Endothelial cell (in vitro differentiated cells): ENCODE results near the gene CCDC137. TPM values are rescaled to one million over a fixed set of nuclear protein-coding genes. Genes with fewer than 3 reads are reported as not detected.

Experiments used
- DNase-seq: peaks from one replicate; pipeline ENCODE4 v3.0.0; 2021; ENCODE audit warnings: low spot score
- H3K27ac Mint-ChIP-seq: one replicate; pipeline ENCODE4 v1.8.0; 2021; ENCODE audit warnings: mixed read lengths, inconsistent platforms; ENCODE audit not compliant: unreplicated experiment
- H3K27me3 Mint-ChIP-seq: one replicate; pipeline ENCODE4 v1.8.0; 2021; ENCODE audit warnings: mild to moderate bottlenecking, moderate library complexity, mixed read lengths, inconsistent platforms; ENCODE audit not compliant: unreplicated experiment
- H3K36me3 Mint-ChIP-seq: one replicate; pipeline ENCODE4 v1.8.0; 2021; ENCODE audit warnings: mild to moderate bottlenecking, low read depth, mixed read lengths, inconsistent platforms; ENCODE audit not compliant: unreplicated experiment
- H3K4me1 Mint-ChIP-seq: one replicate; pipeline ENCODE4 v1.8.0; 2021; ENCODE audit warnings: mild to moderate bottlenecking, mixed read lengths, inconsistent platforms; ENCODE audit not compliant: unreplicated experiment
- H3K4me3 Mint-ChIP-seq: one replicate; pipeline ENCODE4 v1.8.0; 2021; ENCODE audit warnings: mild to moderate bottlenecking, mixed read lengths, inconsistent platforms; ENCODE audit not compliant: unreplicated experiment
- H3K9me3 Mint-ChIP-seq: one replicate; pipeline ENCODE4 v1.8.0; 2021; ENCODE audit warnings: mixed read lengths, inconsistent platforms; ENCODE audit not compliant: unreplicated experiment
- total RNA-seq: library from RNA; stranded (reverse); fragmentation: NEBNext Ultra II Directional; extraction: Animal tissue kit (Norgen Biotek cat#: 25700); gene quantifications from one replicate; pipeline ENCODE4 v1.2.1, GENCODE V29; 2021; ENCODE audit not compliant: unreplicated experiment
- TF ChIP-seq, protein P1 (sequence below): fragments of 200-600 bp; sonication (generic); IDR thresholded peaks from one replicate; pipeline ENCODE4 v1.5.0; 2021; ENCODE audit warnings: antibody characterized with exemption; ENCODE audit not compliant: unreplicated experiment

CCDC137 gene
- total RNA-seq, 1 donor from 2014 or later: 31.8 TPM

- no peak for DNase-seq
- peak overlapping the region; percentile 18 for H3K27ac Mint-ChIP-seq
- H3K36me3 Mint-ChIP-seq: peaks cover 21% of the 10 kb centered on the region
- peaks cover 21% of the 10 kb centered on the region for H3K4me1 Mint-ChIP-seq
- H3K4me3 Mint-ChIP-seq: peak overlapping the region; percentile 69
- H3K9me3 Mint-ChIP-seq: no peaks in the 10 kb centered on the region
- TF ChIP-seq, protein P1, sequence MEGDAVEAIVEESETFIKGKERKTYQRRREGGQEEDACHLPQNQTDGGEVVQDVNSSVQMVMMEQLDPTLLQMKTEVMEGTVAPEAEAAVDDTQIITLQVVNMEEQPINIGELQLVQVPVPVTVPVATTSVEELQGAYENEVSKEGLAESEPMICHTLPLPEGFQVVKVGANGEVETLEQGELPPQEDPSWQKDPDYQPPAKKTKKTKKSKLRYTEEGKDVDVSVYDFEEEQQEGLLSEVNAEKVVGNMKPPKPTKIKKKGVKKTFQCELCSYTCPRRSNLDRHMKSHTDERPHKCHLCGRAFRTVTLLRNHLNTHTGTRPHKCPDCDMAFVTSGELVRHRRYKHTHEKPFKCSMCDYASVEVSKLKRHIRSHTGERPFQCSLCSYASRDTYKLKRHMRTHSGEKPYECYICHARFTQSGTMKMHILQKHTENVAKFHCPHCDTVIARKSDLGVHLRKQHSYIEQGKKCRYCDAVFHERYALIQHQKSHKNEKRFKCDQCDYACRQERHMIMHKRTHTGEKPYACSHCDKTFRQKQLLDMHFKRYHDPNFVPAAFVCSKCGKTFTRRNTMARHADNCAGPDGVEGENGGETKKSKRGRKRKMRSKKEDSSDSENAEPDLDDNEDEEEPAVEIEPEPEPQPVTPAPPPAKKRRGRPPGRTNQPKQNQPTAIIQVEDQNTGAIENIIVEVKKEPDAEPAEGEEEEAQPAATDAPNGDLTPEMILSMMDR: no peak
- peaks cover 15% of the 10 kb centered on the region for H3K27me3 Mint-ChIP-seq
Measured at GRCh38 chr17:81706232-81706611, 39.7 kb downstream of the CCDC137 start.

- TF ChIP-seq, protein P1: no peak
- Mint-ChIP-seq H3K36me3 (peaks cover 21% of the 10 kb centered on the region), H3K4me1 (peaks cover 21% of the 10 kb centered on the region), H3K27me3 (peaks cover 15% of the 10 kb centered on the region), H3K4me3 (peak overlapping the region; percentile 47), H3K27ac (no peak overlapping the region), H3K9me3 (no peaks in the 10 kb centered on the region)
- no peak for DNase-seq
Measured at GRCh38 chr17:81706757-81707624, 40.5 kb downstream of the CCDC137 start.

DNA sequence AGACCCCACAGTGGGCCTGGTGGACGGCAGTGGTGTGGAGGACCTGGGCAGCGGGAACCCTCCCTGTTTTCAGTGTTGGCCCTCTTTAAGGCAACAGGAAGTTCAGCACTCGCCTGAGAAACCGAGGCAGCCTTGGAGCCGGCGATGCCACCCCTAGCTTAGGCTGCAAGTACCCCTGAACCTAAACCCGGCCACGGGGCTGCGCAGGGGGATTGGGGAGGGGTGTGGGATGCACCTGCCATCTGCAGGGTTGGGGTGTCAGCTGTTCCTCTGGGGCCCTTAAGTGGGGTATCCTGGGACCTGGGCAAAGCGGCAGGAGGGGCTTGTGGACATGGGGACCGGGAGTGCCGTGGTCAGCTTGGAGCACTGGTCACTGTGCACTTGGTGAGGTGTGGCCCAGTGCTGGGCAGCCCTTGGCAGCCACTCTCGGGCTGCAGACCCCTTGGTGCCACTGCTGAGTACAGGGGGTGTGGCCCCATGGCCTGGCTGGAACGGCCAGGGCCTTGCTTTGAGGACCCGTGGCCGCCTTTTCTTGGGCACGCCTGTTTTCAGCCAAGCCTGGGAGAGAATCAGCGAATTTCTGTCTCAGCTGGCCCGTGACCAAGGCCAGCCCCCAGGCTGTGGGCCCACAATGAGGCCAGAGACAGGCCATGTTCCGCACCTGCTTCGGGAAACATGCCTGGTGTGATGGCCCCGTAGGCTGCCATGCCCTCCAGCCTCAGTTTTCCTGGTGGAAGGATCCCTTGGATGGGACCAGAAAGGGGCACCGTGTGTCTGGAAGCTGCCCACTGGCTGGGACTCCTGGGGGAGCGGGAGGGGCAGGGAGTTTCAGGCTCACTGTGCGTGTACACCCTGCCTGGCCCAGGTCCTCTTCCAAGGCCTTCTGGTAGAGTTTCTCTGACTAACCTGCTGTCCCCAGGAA, 41.4 kb downstream of the CCDC137 start:
- Mint-ChIP-seq H3K4me3 (no peak overlapping the region), H3K36me3 (peaks cover 21% of the 10 kb centered on the region), H3K4me1 (peaks cover 21% of the 10 kb centered on the region), H3K9me3 (no peaks in the 10 kb centered on the region), H3K27me3 (peaks cover 15% of the 10 kb centered on the region), H3K27ac (no peak overlapping the region)
- no peak for DNase-seq
- TF ChIP-seq, protein P1: no peak

DNA sequence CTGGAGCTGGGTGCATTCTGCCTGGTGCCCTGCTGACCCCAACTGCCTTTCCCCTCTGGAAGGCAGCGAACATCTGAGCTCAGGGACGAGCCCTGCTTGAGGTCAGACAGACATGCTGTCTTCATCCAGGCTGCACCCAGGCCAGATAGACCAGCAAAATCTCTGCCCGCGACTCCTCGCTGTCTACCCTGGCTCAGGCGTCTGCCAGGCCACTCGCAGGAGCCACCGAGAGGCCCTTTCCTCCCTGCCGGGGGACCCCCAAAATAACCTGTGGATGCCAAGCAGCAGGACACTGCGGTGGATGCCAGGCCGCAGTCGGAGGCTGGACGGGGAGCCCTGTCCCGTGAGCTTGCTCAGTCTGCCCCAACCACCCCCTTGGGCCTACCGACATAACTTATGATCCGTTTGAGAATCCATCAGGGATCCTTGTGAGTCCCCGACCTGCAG, 42.2 kb downstream of the CCDC137 start:
- peaks cover 15% of the 10 kb centered on the region for H3K27me3 Mint-ChIP-seq
- H3K36me3 Mint-ChIP-seq: peaks cover 21% of the 10 kb centered on the region
- no peaks in the 10 kb centered on the region for H3K9me3 Mint-ChIP-seq
- H3K4me1 Mint-ChIP-seq: peaks cover 21% of the 10 kb centered on the region
- no peak overlapping the region for H3K27ac Mint-ChIP-seq
- no peak for DNase-seq
- TF ChIP-seq, protein P1: no peak
- H3K4me3 Mint-ChIP-seq: peak overlapping the region; percentile 76
